Endothelial cell of umbilical vein (primary cell): Measurements from ENCODE around the gene ZNF507.

Experiments used
- CTCF ChIP-seq, 2 donors: IDR thresholded peaks; 1 replicate in 1 of 2; 2 replicates in 1 of 2; pipeline ENCODE4 v1.5.1; 2011; ENCODE audit warnings: low read length in 2 of 2, mild to moderate bottlenecking in 2 of 2, moderate library complexity in 2 of 2, control low read depth in 1 of 2, inconsistent platforms in 1 of 2, low read depth in 1 of 2; ENCODE audit not compliant: insufficient read depth in 1 of 2; ENCODE audit errors: extremely low read depth in 1 of 2
- EZH2 ChIP-seq: IDR thresholded peaks from 2 replicates; pipeline ENCODE4 v1.6.1; 2012; ENCODE audit warnings: borderline replicate concordance, low read depth, mild to moderate bottlenecking, moderate library complexity, low read length, inconsistent platforms; ENCODE audit not compliant: severe bottlenecking
- JUN ChIP-seq: IDR thresholded peaks from 2 replicates; pipeline ENCODE4 v1.6.1; 2011; ENCODE audit warnings: borderline replicate concordance, low read depth; ENCODE audit not compliant: insufficient read length, insufficient read depth
- POLR2A ChIP-seq: IDR thresholded peaks from 2 replicates; pipeline ENCODE4 v1.6.1; 2012; ENCODE audit warnings: low read depth, mild to moderate bottlenecking, control low read depth, low read length
- POLR2AphosphoS5 ChIP-seq: IDR thresholded peaks from 2 replicates; pipeline ENCODE4 v1.6.1; 2012; ENCODE audit warnings: low read depth, mild to moderate bottlenecking, control low read depth, low read length, moderate library complexity; ENCODE audit not compliant: insufficient read depth

- no peak for TF ChIP-seq POLR2AphosphoS5
- TF ChIP-seq CTCF (IDR thresholded peaks at IDR 0.05; ENCODE audit: extremely low read depth in 1 of 2, insufficient read depth in 1 of 2, low read depth in 1 of 2, low read length in 2 of 2) = no peak
- TF ChIP-seq POLR2A = no peak
- no peak for TF ChIP-seq JUN
- no peak for TF ChIP-seq EZH2
Observed at GRCh38 chr19:32322541-32322940, 22.9 kb upstream of the ZNF507 start.
